Cardiac muscle cell (in vitro differentiated cells and primary cell): ENCODE measurements around the gene SLC6A12. TPM values are rescaled to one million over a fixed set of nuclear protein-coding genes. Genes with fewer than 3 reads are reported as not detected.

Experiments
- DNase-seq, 2 donors: peaks; one replicate each; pipeline versions ENCODE4 v3.0.0 to v3.0.0-alpha.2; 2010 to 2017; ENCODE audit warnings: low read depth in 1 of 2, low spot score in 1 of 2
- H3K27ac ChIP-seq: fragments of 200-600 bp; sonication (generic); 2 replicates; pipeline ENCODE4 v1.5.1; 2016
- H3K27me3 ChIP-seq: fragments of 200-600 bp; sonication (generic); 2 replicates; pipeline ENCODE4 v1.6.0; 2016; ENCODE audit warnings: control low read depth
- H3K36me3 ChIP-seq: fragments of 200-600 bp; sonication (generic); 2 replicates; pipeline ENCODE4 v1.5.1; 2016; ENCODE audit warnings: control low read depth
- H3K4me1 ChIP-seq: fragments of 200-600 bp; sonication (generic); 2 replicates; pipeline ENCODE4 v1.8.1; 2017; ENCODE audit warnings: low read depth, mild to moderate bottlenecking, mixed run types
- H3K4me3 ChIP-seq: fragments of 200-600 bp; sonication (generic); 2 replicates; pipeline ENCODE4 v1.5.1; 2016; ENCODE audit warnings: mild to moderate bottlenecking
- H3K9me3 ChIP-seq: fragments of 200-600 bp; sonication (generic); 2 replicates; pipeline ENCODE4 v1.5.1; 2017; ENCODE audit warnings: low read depth, mild to moderate bottlenecking, control low read depth
- CTCF ChIP-seq: IDR thresholded peaks from 2 replicates; pipeline ENCODE4 v1.5.1; 2012; ENCODE audit warnings: low read depth, mild to moderate bottlenecking, low read length
- polyA plus RNA-seq: library from polyadenylated mRNA; unstranded; fragments of >200 nt; fragmentation: Nextera tagmentation; extraction: Ambion mirVana; gene quantifications from 2 replicates; pipeline ENCODE4 v1.2.1, GENCODE V29; 2016
- total RNA-seq: library from RNA; depleted of rRNA; stranded (reverse); fragments of >200 nt; gene quantifications from 2 replicates; pipeline ENCODE4 v1.2.3, GENCODE V29; 2016

The SLC6A12 gene
- total and polyA plus RNA-seq, 2 experiments from 2014 or later, result 0.24 to 0.33 TPM

DNA sequence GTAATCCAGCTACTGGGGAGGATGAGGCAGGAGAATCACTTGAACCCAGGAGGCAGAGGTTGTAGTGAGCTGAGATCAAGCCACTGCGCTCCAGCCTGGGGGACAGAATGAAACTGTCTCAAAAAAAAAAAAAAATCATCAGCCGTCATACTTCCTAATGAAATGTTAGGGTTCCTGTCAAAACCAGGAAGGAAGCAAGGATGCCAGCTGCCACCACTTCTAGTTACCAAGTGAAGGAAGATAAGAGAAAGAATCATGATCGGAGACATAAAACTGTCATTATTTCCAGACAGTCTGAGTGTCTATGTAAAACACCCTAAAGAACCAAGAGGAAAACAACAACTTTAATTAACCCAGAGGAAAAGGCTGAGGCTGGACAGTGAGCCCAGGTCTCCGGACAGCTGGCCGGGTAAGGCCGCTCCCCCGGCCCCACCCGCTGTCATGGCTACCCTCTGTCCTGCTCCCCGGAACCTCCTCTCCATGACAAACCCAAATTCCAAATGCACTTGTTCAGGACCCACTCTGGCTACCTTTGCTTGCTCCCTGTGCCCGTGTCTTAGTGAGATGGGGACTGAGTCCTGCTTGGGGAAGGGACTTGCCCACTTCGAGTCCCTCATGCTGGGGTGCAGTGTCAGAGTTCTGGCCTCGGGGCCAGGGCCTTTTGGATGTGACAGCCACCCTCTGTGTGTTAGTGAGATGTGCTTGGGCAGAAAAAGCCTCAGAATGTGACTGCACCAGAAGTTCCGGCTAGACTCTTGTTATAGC, 29.0 kb downstream of the SLC6A12 start:
- H3K27me3 ChIP-seq, result peaks cover 6% of the 10 kb centered on the region

DNA sequence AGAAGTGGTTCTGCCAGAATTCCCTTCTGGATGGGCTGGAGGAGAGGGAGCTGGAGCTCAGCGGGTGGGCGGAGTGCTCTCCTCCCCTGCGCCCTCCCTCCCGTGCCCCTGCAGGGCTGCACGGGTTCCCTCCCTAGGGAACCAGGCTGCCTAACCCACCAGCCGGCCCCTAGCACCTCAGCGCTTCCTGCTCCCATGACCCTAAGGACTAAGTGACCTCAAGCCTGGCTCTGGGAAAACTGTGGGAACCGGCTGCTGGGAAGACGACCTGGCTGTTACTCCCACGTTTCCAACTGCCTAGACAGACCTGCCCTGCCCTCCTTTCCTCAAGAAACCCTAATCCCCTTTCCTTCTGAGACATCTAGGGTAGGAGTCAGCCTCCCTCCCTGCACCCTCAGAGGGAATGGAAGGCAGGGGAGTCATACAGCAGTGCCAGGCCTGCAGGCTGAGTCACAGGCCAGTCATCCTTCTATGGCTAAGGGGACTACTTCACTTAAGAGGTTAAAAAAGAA, 31.5 kb downstream of the SLC6A12 start:
- peak in 1 of 2 donors; percentile 51 for DNase-seq
- H3K27ac ChIP-seq, result no peak overlapping the region
- no peaks in the 10 kb centered on the region for H3K9me3 ChIP-seq
- TF ChIP-seq CTCF, result no peak
- peaks cover 9% of the 10 kb centered on the region for H3K4me1 ChIP-seq
- H3K36me3 ChIP-seq, result no peaks in the 10 kb centered on the region
- no peak overlapping the region for H3K4me3 ChIP-seq
- H3K27me3 ChIP-seq, result no peaks in the 10 kb centered on the region

More for the DNA sequence above, 29.0 kb downstream of the SLC6A12 start:
- Histone ChIP-seq H3K4me3 (no peak overlapping the region), H3K36me3 (no peaks in the 10 kb centered on the region), H3K27ac (no peak overlapping the region), H3K9me3 (no peaks in the 10 kb centered on the region), H3K4me1 (peaks cover 4% of the 10 kb centered on the region)
- TF ChIP-seq CTCF, result no peak
- no peak for DNase-seq

DNA sequence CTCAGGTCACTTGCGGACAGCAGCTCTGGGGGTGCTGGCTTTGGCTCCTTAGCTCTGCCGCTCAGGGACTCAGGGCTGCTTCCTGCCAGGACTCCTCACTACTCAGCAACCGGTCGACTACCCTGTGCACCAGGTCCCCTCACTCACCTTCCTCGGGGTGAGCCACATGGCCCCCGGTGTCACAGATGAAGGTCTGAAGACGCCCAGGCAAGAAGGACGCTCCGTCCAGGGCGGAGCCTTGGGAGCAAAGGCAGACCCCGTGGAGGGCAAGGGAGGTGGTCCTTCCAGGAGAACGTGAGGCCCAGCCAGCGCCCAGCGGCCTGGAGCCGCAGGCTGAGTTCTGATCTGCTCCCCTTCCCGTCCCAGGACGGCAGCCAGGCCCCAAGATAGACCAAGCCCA, 32.0 kb downstream of the SLC6A12 start:
- DNase-seq, result no peak

DNA sequence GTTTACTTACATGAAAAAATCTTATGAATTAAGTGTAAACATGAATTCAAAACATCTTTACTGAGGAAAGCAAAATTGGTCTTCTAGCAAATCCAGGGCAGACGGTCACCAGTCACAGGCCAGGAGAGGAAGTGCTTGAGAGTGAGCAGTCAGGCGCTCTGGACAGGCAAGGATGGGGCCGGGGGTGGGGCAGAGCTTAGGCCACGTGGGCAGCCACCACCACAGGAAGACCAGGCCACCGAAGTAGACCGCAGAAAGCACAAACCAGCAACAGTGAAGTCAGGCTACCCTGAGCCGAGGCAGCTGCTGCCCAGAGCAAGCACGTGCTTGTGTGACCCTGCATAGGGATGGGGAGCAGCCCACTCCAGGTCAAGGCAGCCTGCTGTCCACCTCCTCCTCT, 33.5 kb downstream of the SLC6A12 start:
- no peak for TF ChIP-seq CTCF
- no peak overlapping the region for H3K27ac ChIP-seq
- H3K9me3 ChIP-seq, result no peaks in the 10 kb centered on the region
- DNase-seq, result peak in 1 of 2 donors; percentile 47
- H3K4me1 ChIP-seq, result peaks cover 28% of the 10 kb centered on the region
- no peak overlapping the region for H3K4me3 ChIP-seq
- no peaks in the 10 kb centered on the region for H3K36me3 ChIP-seq
- no peaks in the 10 kb centered on the region for H3K27me3 ChIP-seq

More for the DNA sequence above, 32.0 kb downstream of the SLC6A12 start:
- Histone ChIP-seq H3K27me3 (no peaks in the 10 kb centered on the region), H3K4me3 (no peak overlapping the region), H3K27ac (no peak overlapping the region), H3K9me3 (no peaks in the 10 kb centered on the region), H3K4me1 (peaks cover 14% of the 10 kb centered on the region), H3K36me3 (no peaks in the 10 kb centered on the region)
- TF ChIP-seq CTCF, result no peak

DNA sequence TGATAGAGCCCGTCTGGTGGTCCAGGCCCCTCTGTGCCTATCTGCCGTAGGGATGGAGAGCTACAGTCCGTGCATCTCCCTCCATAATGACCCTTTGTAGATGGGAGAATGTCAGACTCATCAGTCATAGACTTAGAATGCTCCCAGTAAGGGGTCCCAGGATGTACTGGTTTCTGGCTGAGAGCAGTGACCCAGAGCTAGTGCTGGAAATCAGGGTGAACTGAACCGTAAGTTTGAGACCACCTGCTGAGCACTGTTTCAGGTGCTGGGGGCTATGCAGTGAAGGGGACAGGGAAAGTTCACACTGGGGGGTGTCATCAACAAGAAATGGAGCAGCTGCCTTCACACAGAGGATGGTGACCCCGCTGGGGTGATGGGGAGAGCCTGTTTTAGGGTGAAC, 34.1 kb downstream of the SLC6A12 start:
- Histone ChIP-seq H3K9me3 (no peaks in the 10 kb centered on the region), H3K36me3 (no peaks in the 10 kb centered on the region), H3K4me1 (peaks cover 33% of the 10 kb centered on the region), H3K4me3 (no peak overlapping the region), H3K27me3 (no peaks in the 10 kb centered on the region), H3K27ac (no peak overlapping the region)
- TF ChIP-seq CTCF, result no peak
- DNase-seq, result no peak
